Body of pancreas (tissue), 4 donors: ENCODE data around the gene SIM2. TPM values are rescaled to one million over a fixed set of nuclear protein-coding genes. Genes with fewer than 3 reads are reported as not detected.

ENCODE experiments used
- ATAC-seq: fragments of 150-250 bp; one replicate; pipeline ENCODE4 v1.9.1; 2016
- DNase-seq, 4 donors: peaks; one replicate each; pipeline ENCODE4 v3.0.0-alpha.2; 2019
- H3K27ac ChIP-seq, 4 donors: fragments of 200-600 bp; sonication (generic); 1 replicate in 3 of 4; 2 replicates in 1 of 4; pipeline versions ENCODE4 v1.5.1 to v1.6.1; 2016 to 2019; ENCODE audit warnings: mild to moderate bottlenecking in 1 of 4, mixed read lengths in 1 of 4, moderate library complexity in 1 of 4
- H3K27me3 ChIP-seq, 2 donors: fragments of 200-600 bp; sonication (generic); one replicate each; pipeline ENCODE4 v1.6.0; 2016; ENCODE audit warnings: mild to moderate bottlenecking in 1 of 2
- H3K36me3 ChIP-seq, 2 donors: fragments of 200-600 bp; sonication (generic); replicated peaks in 1 of 2; 2 replicates each; pipeline ENCODE4 v1.5.1; 2016; ENCODE audit warnings: low read depth in 2 of 2; ENCODE audit not compliant: insufficient read depth in 1 of 2
- H3K4me1 ChIP-seq: fragments of 200-600 bp; sonication (generic); one replicate; pipeline ENCODE4 v1.6.0; 2016
- H3K4me3 ChIP-seq, 2 donors: fragments of 200-600 bp; sonication (generic); 1 replicate in 1 of 2; 2 replicates in 1 of 2; pipeline ENCODE4 v1.5.1; 2016 to 2019
- H3K9me3 ChIP-seq, 3 donors: fragments of 200-600 bp; sonication (generic); 1 replicate in 2 of 3; 2 replicates in 1 of 3; pipeline ENCODE4 v1.5.1; 2016
- POLR2A ChIP-seq, 3 donors: fragments of 450-650 bp; IDR thresholded peaks; one replicate each; pipeline ENCODE4 v1.6.1; 2016; ENCODE audit warnings: antibody characterized with exemption in 3 of 3, mild to moderate bottlenecking in 2 of 3
- WGBS, 2 donors: methylation state at CpG; one replicate each; pipeline ENCODE4 v1.1.5; 2017; 5-methylcytosine and 5-hydroxymethylcytosine counted together
- intact Hi-C: fragments of 100-400 bp; cut with DNase I; formaldehyde crosslinking; loops from one replicate; pipeline ENCODE4 v1.15.1; 2023
- total RNA-seq, 2 donors: library from RNA; depleted of rRNA; stranded (reverse); fragments of >200 nt; gene quantifications; one replicate each; pipeline ENCODE4 v1.1.0, GENCODE V29; 2016
- TF ChIP-seq, protein P1 (sequence below), 7 experiments: fragments of 450-650 bp in 4 of 7; fragments of 200-600 bp in 3 of 7; sonication (generic) in 3 of 7; IDR thresholded peaks; one replicate each; pipeline ENCODE4 v1.5.1; 2016 to 2019; ENCODE audit warnings: antibody characterized with exemption in 7 of 7

Gene SIM2
- total RNA-seq, 2 donors from 2014 or later = 0.26 TPM; not detected in 1

DNA sequence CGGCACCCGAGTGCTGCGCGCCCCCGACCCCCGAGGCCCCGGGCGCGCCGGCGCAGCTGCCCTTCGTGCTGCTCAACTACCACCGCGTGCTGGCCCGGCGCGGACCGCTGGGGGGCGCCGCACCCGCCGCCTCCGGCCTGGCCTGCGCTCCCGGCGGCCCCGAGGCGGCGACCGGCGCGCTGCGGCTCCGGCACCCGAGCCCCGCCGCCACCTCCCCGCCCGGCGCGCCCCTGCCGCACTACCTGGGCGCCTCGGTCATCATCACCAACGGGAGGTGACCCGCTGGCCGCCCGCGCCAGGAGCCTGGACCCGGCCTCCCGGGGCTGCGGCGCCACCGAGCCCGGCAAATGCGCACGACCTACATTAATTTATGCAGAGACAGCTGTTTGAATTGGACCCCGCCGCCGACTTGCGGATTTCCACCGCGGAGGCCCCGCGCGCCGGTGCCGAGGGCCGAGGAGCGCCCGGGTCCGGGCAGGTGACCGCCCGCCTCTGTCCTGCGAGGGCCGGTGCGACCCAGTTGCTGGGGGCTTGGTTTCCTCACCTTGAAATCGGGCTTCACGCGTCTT lies 49.0 kb downstream of the SIM2 start:
- no peaks in the 10 kb centered on the region for H3K27me3 ChIP-seq
- no peak overlapping the region for H3K27ac ChIP-seq
- H3K4me1 ChIP-seq = peaks cover 17% of the 10 kb centered on the region
- H3K9me3 ChIP-seq = no peaks in the 10 kb centered on the region
- intact Hi-C loops = no loop called here
- H3K36me3 ChIP-seq = no peaks in the 10 kb centered on the region
- ATAC-seq (peak; percentile 89), DNase-seq (peak; percentile 52 to 78 (median 63))
- TF ChIP-seq, protein P1, sequence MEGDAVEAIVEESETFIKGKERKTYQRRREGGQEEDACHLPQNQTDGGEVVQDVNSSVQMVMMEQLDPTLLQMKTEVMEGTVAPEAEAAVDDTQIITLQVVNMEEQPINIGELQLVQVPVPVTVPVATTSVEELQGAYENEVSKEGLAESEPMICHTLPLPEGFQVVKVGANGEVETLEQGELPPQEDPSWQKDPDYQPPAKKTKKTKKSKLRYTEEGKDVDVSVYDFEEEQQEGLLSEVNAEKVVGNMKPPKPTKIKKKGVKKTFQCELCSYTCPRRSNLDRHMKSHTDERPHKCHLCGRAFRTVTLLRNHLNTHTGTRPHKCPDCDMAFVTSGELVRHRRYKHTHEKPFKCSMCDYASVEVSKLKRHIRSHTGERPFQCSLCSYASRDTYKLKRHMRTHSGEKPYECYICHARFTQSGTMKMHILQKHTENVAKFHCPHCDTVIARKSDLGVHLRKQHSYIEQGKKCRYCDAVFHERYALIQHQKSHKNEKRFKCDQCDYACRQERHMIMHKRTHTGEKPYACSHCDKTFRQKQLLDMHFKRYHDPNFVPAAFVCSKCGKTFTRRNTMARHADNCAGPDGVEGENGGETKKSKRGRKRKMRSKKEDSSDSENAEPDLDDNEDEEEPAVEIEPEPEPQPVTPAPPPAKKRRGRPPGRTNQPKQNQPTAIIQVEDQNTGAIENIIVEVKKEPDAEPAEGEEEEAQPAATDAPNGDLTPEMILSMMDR (IDR thresholded peaks at IDR 0.05) = peak in 3 of 7 experiments; percentile 50 to 76 (median 66)
- no peak for TF ChIP-seq POLR2A (IDR thresholded peaks at IDR 0.05)
- WGBS, 2 donors = 8 to 40% methylated on average over 2 to 69 of the region's 80 CpGs
- H3K4me3 ChIP-seq = peak overlapping the region in 1 of 2 donors; percentile 31

DNA sequence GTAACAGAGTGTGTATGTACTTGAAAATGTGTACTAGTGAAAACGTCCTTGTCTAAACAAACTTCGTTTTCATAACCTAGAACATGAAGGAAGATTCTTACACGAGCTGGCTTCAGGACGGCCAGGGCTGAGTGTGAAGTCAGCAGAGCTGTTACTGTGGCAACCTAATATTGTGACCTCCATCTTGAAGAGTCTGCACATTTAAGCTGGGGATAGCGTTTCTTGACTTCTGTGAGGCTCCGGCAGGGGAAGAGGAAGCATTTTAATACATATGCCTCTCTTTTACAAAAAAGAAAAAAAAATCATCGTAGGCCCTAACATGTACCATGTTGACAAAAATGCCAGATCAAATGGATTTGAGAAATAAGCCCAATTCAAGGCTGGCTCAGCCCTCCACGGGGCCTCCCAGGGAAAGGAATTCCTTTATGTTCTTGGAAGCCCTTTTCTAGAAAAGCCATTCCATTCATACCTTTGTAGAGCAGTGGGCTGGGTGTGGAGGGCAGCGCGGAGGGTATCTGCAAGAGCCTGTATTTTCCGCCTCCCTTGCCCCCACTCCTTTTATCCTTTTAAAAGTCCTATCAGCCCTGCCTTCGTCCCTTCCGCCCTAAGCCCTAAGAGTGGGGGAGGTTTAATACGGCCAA lies 51.1 kb downstream of the SIM2 start:
- 86 to 87% methylated on average over 14 of the region's 14 CpGs for WGBS, 2 donors
- no peak for TF ChIP-seq POLR2A (IDR thresholded peaks at IDR 0.05)
- TF ChIP-seq, protein P1 (IDR thresholded peaks at IDR 0.05) = no peak
- Histone ChIP-seq H3K27me3 (no peaks in the 10 kb centered on the region), H3K4me1 (peaks cover 10% of the 10 kb centered on the region), H3K27ac (no peak overlapping the region), H3K9me3 (no peaks in the 10 kb centered on the region), H3K4me3 (no peak overlapping the region), H3K36me3 (no peaks in the 10 kb centered on the region)
- intact Hi-C loops = loop anchor here (10.0 kb wide), 2 partner anchors 105 to 175 kb away; no protein-coding TSS in a partner anchor
- ATAC-seq = no peak
- no peak for DNase-seq

DNA sequence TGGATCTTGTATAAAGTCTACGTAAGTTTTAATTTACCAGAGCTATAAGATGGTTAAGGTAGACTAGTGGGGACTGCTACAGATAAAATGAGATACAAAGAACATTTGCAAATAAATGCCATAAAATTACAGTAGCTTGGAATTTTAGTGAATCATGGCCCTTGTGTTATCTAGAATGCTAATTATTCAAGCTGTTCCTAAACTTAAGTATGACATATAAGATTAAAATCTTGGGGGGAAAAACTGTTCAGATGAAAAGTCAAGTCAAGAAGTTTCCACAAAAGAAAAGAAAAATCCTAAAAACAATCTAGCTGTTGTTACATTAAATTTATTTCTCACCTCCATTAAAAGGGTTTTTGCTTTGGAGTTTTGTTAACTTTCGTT lies 51.7 kb downstream of the SIM2 start:
- no peaks in the 10 kb centered on the region for H3K27me3 ChIP-seq
- intact Hi-C loops = loop anchor here (10.0 kb wide), 2 partner anchors 104 to 174 kb away; no protein-coding TSS in a partner anchor
- ATAC-seq (no peak), DNase-seq (no peak)
- H3K27ac ChIP-seq = no peak overlapping the region
- H3K4me3 ChIP-seq = no peak overlapping the region
- no peaks in the 10 kb centered on the region for H3K36me3 ChIP-seq
- peaks cover 9% of the 10 kb centered on the region for H3K4me1 ChIP-seq
- TF ChIP-seq, protein P1 (IDR thresholded peaks at IDR 0.05) = no peak
- no peak for TF ChIP-seq POLR2A (IDR thresholded peaks at IDR 0.05)
- WGBS, 2 donors = 91 to 95% methylated on average over 2 of the region's 2 CpGs
- no peaks in the 10 kb centered on the region for H3K9me3 ChIP-seq

DNA sequence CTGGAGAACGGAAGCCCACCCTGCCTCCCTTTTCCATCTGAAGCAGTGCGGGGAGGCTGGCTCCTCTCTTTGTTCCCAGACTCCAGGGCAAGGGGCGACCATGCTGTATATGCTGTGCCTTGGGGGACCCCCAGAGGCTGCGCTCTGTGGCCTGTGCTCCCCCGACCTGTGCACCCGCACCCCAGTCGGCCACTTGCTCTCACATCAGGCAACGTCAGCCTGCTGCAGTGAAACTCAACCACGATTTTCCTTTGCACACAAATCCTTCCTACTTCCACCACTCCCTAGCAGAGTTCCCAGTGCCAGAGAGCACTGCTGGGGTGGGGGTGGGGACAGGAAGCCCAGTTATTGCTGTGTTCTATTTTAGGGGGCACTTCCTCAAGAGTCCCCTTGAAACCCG lies 52.5 kb downstream of the SIM2 start:
- intact Hi-C loops = loop anchor here (10.0 kb wide), 2 partner anchors 103 to 173 kb away; no protein-coding TSS in a partner anchor
- 60 to 84% methylated on average over 10 of the region's 10 CpGs for WGBS, 2 donors
- no peak for DNase-seq

More for the DNA sequence above, 52.5 kb downstream of the SIM2 start:
- no peak for TF ChIP-seq POLR2A (IDR thresholded peaks at IDR 0.05)
- TF ChIP-seq, protein P1 (IDR thresholded peaks at IDR 0.05) = no peak
- Histone ChIP-seq H3K9me3 (no peaks in the 10 kb centered on the region), H3K27ac (no peak overlapping the region), H3K36me3 (no peaks in the 10 kb centered on the region), H3K4me1 (peaks cover 9% of the 10 kb centered on the region), H3K4me3 (no peak overlapping the region), H3K27me3 (no peaks in the 10 kb centered on the region)
- no peak for ATAC-seq
